Muscle layer of colon (tissue), 2 donors: Measurements from ENCODE around the gene DNAJC16.

Experiments used
- H3K27ac ChIP-seq: one replicate; pipeline ENCODE4 v1.7.0; 2013; ENCODE audit warnings: low read depth, mild to moderate bottlenecking, low read length, moderate library complexity
- H3K27me3 ChIP-seq, 2 donors: one replicate each; pipeline ENCODE4 v1.7.0; 2013; ENCODE audit warnings: low read length in 2 of 2, mild to moderate bottlenecking in 2 of 2; ENCODE audit not compliant: insufficient read depth in 2 of 2, control insufficient read depth in 1 of 2
- H3K36me3 ChIP-seq: one replicate; pipeline ENCODE4 v1.7.0; 2013; ENCODE audit warnings: mild to moderate bottlenecking, low read length; ENCODE audit not compliant: insufficient read depth
- H3K4me1 ChIP-seq: one replicate; pipeline ENCODE4 v1.7.0; 2013; ENCODE audit warnings: mild to moderate bottlenecking, low read length; ENCODE audit not compliant: insufficient read depth
- H3K4me3 ChIP-seq, 2 donors: one replicate each; pipeline ENCODE4 v1.7.0; 2013; ENCODE audit warnings: low read length in 2 of 2, low read depth in 1 of 2, mild to moderate bottlenecking in 1 of 2, moderate library complexity in 1 of 2
- H3K9ac ChIP-seq: one replicate; pipeline ENCODE4 v1.7.0; 2013; ENCODE audit warnings: low read length
- H3K9me3 ChIP-seq: one replicate; pipeline ENCODE4 v1.7.0; 2013; ENCODE audit warnings: mild to moderate bottlenecking, low read length
- donor health status: abdominal sarcoma.
- donor health status: Adenocarcinoma of cecum.

Gene DNAJC16

DNA sequence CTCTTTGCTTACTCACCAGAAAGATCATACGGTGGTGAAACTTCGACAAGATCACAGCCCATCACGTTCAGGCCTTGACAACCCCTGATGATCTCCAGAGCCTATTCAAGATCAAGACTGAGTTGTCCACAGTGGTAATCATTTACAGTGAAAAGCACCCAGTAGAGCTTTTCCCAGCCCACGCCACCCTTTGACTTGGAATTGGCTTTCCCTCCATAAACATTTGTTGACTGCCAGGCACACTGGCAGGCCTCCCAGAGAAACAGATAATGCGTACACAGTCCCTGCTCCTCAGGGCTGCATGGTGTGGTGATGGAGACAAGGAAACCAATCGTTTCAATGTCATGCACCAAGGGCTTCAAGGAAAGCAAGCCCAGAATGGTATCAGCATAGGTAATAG is 48.1 kb downstream of the DNAJC16 start:
- Histone ChIP-seq H3K9ac (no peak overlapping the region), H3K9me3 (no peaks in the 10 kb centered on the region), H3K4me1 (no peaks in the 10 kb centered on the region), H3K27me3 (no peaks in the 10 kb centered on the region), H3K4me3 (no peak overlapping the region), H3K27ac (no peak overlapping the region), H3K36me3 (no peaks in the 10 kb centered on the region)

- H3K36me3 ChIP-seq, result no peaks in the 10 kb centered on the region
- no peak overlapping the region for H3K9ac ChIP-seq
- H3K27ac ChIP-seq, result no peak overlapping the region
- no peaks in the 10 kb centered on the region for H3K9me3 ChIP-seq
- no peaks in the 10 kb centered on the region for H3K4me1 ChIP-seq
- no peaks in the 10 kb centered on the region for H3K27me3 ChIP-seq
- no peak overlapping the region for H3K4me3 ChIP-seq
Observed at GRCh38 chr1:15575549-15576150, 49.0 kb downstream of the DNAJC16 start.

- H3K4me1 ChIP-seq, result no peaks in the 10 kb centered on the region
Observed at GRCh38 chr1:15577691-15578090, 51.0 kb downstream of the DNAJC16 start.

DNA sequence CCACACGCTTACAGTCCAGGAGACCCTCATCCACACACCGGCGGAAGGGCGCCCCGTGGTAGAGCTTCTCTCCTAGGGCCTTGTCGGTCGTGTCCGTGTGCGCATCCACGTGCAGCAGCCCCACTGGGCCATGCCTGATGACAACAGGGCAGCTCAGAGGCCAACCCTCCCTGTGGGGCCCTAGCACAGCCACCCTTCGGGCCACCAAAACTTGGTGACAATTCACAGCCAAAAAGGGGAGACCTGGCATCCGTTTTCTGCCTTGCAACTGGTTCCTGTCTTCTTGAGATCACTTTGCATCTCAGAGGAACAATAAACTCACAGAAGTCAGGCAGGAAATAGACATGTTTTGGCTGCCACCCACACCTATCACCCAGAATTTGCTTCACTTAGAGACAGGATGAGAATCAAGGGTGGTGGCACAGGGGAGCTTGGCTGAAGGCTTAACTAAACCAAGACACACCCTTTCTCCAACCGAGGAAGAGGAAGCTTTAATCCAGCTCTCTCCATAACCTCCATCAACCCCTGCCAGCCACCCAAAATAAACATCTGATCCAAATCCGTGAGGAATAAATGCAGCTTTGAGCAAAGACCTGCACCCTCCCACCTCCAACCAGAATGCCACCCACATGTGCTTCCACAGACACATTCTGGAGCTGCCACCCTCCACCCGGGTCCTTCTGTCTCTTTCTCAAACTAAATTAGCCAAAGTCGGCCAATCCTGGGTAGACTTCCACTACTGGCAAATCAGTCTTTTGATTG is 52.5 kb downstream of the DNAJC16 start:
- Histone ChIP-seq H3K27me3 (no peaks in the 10 kb centered on the region), H3K27ac (no peak overlapping the region), H3K4me3 (no peak overlapping the region), H3K36me3 (no peaks in the 10 kb centered on the region), H3K9me3 (no peaks in the 10 kb centered on the region), H3K4me1 (no peaks in the 10 kb centered on the region), H3K9ac (no peak overlapping the region)

More at GRCh38 chr1:15577691-15578090, 51.0 kb downstream of the DNAJC16 start:
- Histone ChIP-seq H3K4me3 (no peak overlapping the region), H3K9ac (no peak overlapping the region), H3K27me3 (no peaks in the 10 kb centered on the region), H3K27ac (no peak overlapping the region), H3K9me3 (no peaks in the 10 kb centered on the region), H3K36me3 (no peaks in the 10 kb centered on the region)

GRCh38 chr1:15579683-15580047 is 53.0 kb downstream of the DNAJC16 start:
- Histone ChIP-seq H3K27ac (no peak overlapping the region), H3K9ac (no peak overlapping the region), H3K4me3 (no peak overlapping the region), H3K27me3 (no peaks in the 10 kb centered on the region), H3K9me3 (no peaks in the 10 kb centered on the region), H3K36me3 (no peaks in the 10 kb centered on the region), H3K4me1 (no peaks in the 10 kb centered on the region)

- Histone ChIP-seq H3K27me3 (no peaks in the 10 kb centered on the region), H3K27ac (no peak overlapping the region), H3K9me3 (no peaks in the 10 kb centered on the region), H3K36me3 (no peaks in the 10 kb centered on the region), H3K4me1 (no peaks in the 10 kb centered on the region), H3K4me3 (no peak overlapping the region), H3K9ac (no peak overlapping the region)
Observed at GRCh38 chr1:15583016-15583706, 56.5 kb downstream of the DNAJC16 start.

DNA sequence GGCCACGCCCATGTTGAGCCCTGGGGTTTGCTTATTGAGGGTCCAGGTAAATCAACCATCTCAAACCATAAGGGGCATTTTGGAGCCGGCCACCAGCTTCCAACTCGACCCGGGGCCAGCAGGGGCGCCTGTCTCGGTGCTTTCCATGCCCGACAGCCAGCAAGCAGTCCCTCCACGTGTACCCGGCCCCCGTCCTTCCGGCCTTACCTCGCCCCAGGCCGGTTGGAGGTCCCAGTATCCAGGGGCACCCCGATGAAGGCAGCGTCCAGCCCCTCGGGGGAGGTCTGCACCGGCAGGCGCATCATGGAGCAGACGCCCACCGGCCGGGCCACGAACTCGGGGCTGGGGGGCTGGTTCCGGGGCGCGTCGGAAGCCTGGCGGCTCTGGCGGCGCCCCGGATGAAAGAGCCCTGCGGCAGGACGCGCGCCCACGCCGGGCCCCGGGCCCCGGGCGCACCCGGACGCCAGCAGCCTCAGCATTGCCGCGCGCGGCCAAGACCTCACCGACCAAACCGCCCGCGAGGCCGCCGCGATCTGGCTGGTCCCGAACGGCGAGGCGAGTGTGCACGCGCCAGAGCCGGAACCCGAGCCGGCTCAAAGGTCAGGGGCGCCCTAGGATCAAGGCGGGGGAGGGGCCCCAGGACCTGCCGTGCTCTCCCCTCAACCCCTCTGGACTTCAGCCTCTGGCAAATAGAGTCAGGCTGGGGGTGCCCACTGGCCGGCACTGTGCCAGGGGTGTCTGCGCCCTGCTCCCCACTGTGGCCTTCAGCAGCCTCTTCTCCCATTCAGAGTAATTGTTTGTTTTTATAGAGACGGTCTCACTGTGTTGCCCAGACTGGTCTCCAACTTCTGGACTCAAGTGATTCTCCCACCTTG is 58.1 kb downstream of the DNAJC16 start, which contains the start of gene AGMAT:
Gene AGMAT (minus strand): TSS at position 563 of the 875 bp plus-strand sequence. CDS start 84 bp downstream, at position 479.
- H3K9me3 ChIP-seq, result no peaks in the 10 kb centered on the region
- peak within 1 kb of the TSS; percentile 38 to 56 for H3K4me3 ChIP-seq
- no peaks in the 10 kb centered on the region for H3K27me3 ChIP-seq
- H3K9ac ChIP-seq, result no peak within 1 kb of the TSS
- H3K4me1 ChIP-seq, result no peaks in the 10 kb centered on the region
- no peaks in the 10 kb centered on the region for H3K36me3 ChIP-seq
- H3K27ac ChIP-seq, result no peak within 1 kb of the TSS

DNA sequence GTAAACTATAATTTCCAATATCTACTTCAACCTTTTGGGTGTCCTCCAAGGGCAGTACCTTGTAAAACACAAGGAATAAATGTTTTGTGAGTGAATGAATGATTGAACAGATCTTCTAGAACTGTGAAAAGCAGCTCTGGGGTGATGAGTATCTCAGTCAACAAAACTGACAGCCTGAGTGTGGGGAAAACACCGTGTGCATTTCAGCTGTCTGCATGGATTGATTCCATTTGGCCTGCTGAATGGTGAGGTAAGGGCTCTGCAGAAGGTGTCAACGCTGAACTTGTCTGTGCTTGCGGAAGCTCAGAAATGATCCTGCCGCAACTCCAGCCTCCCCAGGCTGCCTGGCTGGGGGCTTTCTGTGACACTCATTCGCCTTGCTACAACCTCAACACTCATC is 65.6 kb downstream of the DNAJC16 start:
- H3K9ac ChIP-seq, result no peak overlapping the region
- no peaks in the 10 kb centered on the region for H3K27me3 ChIP-seq
- no peak overlapping the region for H3K4me3 ChIP-seq
- no peaks in the 10 kb centered on the region for H3K9me3 ChIP-seq
- no peaks in the 10 kb centered on the region for H3K36me3 ChIP-seq
- H3K4me1 ChIP-seq, result no peaks in the 10 kb centered on the region
- no peak overlapping the region for H3K27ac ChIP-seq

DNA sequence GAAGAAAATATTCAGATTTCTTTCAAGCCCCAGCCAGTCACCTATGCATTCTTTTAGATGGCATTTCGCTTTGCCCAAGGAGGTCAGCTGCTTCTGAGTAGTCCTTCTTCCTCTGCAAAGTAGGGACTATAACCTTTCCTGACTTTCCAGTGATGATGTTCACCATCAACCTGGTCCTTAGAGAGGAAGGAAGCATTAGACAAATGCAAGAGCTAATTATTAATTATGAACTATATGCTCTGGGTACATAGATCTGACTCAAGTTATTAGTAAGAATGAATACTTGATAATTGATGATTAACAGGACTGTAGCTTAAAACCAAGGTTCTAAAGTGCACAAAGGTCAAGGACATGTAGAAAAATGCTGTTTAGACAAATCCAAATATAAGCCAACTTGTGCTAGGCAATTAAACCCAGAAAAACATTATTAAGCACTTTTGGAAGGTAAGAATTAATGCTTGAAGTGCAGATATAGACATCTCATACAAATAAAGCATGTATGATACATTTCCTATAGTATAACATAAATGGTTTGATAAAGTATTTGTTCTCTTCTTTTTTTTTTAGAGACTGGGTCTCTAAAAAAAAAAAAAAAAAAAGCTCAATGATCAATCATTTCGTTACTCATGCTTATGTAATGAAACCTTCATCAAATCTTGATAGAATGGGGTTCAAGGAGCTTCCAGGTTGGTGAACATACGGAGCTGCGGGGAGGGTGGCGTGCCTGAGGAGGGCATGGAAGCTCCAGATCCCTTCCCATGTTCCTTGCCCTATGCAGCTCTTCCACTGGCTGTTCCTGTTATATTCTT is 69.4 kb downstream of the DNAJC16 start:
- no peaks in the 10 kb centered on the region for H3K9me3 ChIP-seq
- H3K27me3 ChIP-seq, result no peaks in the 10 kb centered on the region
- H3K36me3 ChIP-seq, result no peaks in the 10 kb centered on the region
- H3K4me3 ChIP-seq, result no peak overlapping the region
- no peak overlapping the region for H3K9ac ChIP-seq
- no peaks in the 10 kb centered on the region for H3K4me1 ChIP-seq
- H3K27ac ChIP-seq, result no peak overlapping the region

GRCh38 chr1:15598436-15598835 is 71.8 kb downstream of the DNAJC16 start:
- no peak overlapping the region for H3K4me3 ChIP-seq
- no peaks in the 10 kb centered on the region for H3K36me3 ChIP-seq
- no peaks in the 10 kb centered on the region for H3K9me3 ChIP-seq
- no peaks in the 10 kb centered on the region for H3K27me3 ChIP-seq
- H3K4me1 ChIP-seq, result peaks cover 4% of the 10 kb centered on the region
- no peak overlapping the region for H3K27ac ChIP-seq
- H3K9ac ChIP-seq, result no peak overlapping the region
